ENCODE data around the gene TRIO.
A peak's percentile ranks its signal among the peaks of the same experiment; 100 is the strongest.

The TRIO gene

GRCh38 chr5:14226992-14227391, 83.8 kb downstream of the TRIO start:
- DNase-seq: no peak

GRCh38 chr5:14227513-14227912, 84.4 kb downstream of the TRIO start:
- no peak for DNase-seq

- no peak for DNase-seq
Observed at GRCh38 chr5:14228219-14228618, 85.1 kb downstream of the TRIO start.

- no peak for DNase-seq
Observed at GRCh38 chr5:14229181-14229580, 86.0 kb downstream of the TRIO start.

- no peak for DNase-seq
Observed at GRCh38 chr5:14229734-14230133, 86.6 kb downstream of the TRIO start.

- DNase-seq: no peak
Observed at GRCh38 chr5:14231156-14231555, 88.0 kb downstream of the TRIO start.

- DNase-seq: no peak
Observed at GRCh38 chr5:14231890-14232289, 88.7 kb downstream of the TRIO start.

GRCh38 chr5:14234204-14234603, 91.1 kb downstream of the TRIO start:
- DNase-seq: no peak

- no peak for DNase-seq
Observed at GRCh38 chr5:14235872-14236271, 92.7 kb downstream of the TRIO start.

GRCh38 chr5:14236757-14237156, 93.6 kb downstream of the TRIO start:
- DNase-seq: no peak

- DNase-seq: no peak
Observed at GRCh38 chr5:14237317-14238086, 94.4 kb downstream of the TRIO start.

- DNase-seq: no peak
Observed at GRCh38 chr5:14238272-14238671, 95.1 kb downstream of the TRIO start.

- no peak for DNase-seq
Observed at GRCh38 chr5:14239404-14239803, 96.3 kb downstream of the TRIO start.

GRCh38 chr5:14239951-14240350, 96.8 kb downstream of the TRIO start:
- no peak for DNase-seq

GRCh38 chr5:14240359-14240758, 97.2 kb downstream of the TRIO start:
- no peak for DNase-seq

GRCh38 chr5:14241141-14241540, 98.0 kb downstream of the TRIO start:
- peak; percentile 10 to 52 for DNase-seq

- no peak for DNase-seq
Observed at GRCh38 chr5:14242447-14242846, 99.3 kb downstream of the TRIO start.

GRCh38 chr5:14242871-14243383, 99.8 kb downstream of the TRIO start:
- no peak for DNase-seq

- no peak for DNase-seq
Observed at GRCh38 chr5:14243766-14244165, 100.6 kb downstream of the TRIO start.

- DNase-seq: no peak
Observed at GRCh38 chr5:14244721-14245120, 101.6 kb downstream of the TRIO start.

GRCh38 chr5:14245132-14245925, 102.2 kb downstream of the TRIO start:
- DNase-seq: no peak

- DNase-seq: no peak
Observed at GRCh38 chr5:14246350-14247053, 103.4 kb downstream of the TRIO start.

- DNase-seq: no peak
Observed at GRCh38 chr5:14247054-14247386, 103.9 kb downstream of the TRIO start.
